ENCODE measurements around the gene TAGLN3. TPM values are rescaled to one million over a fixed set of nuclear protein-coding genes. Genes with fewer than 3 reads are reported as not detected.
"Not testable (repeated sequence)": the region's sequence is repeated elsewhere in the genome, so short reads cannot be mapped to it uniquely, and the experiment has no call there.

The TAGLN3 gene
- total RNA-seq, 8 experiments from 2014 or later = 0.67 to 422 (median 194) TPM; not detected in 2

DNA sequence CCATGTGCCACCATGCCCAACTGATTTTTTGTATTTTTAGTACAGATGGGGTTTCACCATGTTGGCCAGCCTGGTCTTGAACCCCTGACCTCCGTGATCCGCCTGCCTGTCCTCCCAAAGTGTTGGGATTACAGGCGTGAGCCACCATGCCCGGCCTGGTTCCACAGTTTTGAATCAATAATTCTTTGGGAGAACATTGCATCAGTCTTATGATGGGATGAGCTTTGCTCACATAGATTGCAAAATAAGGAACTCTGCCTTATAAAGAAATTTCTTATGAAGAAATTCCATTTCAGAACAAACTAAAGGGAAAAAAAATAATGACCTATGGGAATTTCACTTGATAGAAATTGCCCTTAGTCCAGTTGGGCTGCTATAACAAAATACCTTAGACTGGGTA, 20.0 kb downstream of the TAGLN3 start:
- Histone ChIP-seq H3K4me1 (replicated peaks in 1 of 2) (peaks cover 5 to 14% of the 10 kb centered on the region in 2 donors), H3K4me3 (no peak overlapping the region), H3K27ac (no peak overlapping the region)
- WGBS, 10 experiments = 93 to 100% (median 100%) methylated on average over 1 to 4 of the region's 4 CpGs; no CpG with 5 or more reads in 5 of the 10 experiments
- no peak for ATAC-seq (replicated peaks in 6 of 8)
- in situ Hi-C loops (cut with MboI; ENCODE audit: low pct_unique_long_range_greater_than_20kb in 2 of 9, low sequenced_read_pairs in 9 of 9, unreplicated experiment in 9 of 9) = no loop called here

- peak in 3 of 8 experiments; percentile 48 to 90 (median 50) for ATAC-seq (replicated peaks in 6 of 8)
- Histone ChIP-seq H3K4me3 (no peak overlapping the region), H3K4me1 (replicated peaks in 1 of 2) (peaks cover 5 to 14% of the 10 kb centered on the region in 2 donors), H3K27ac (no peak overlapping the region)
- in situ Hi-C loops (cut with MboI; ENCODE audit: low pct_unique_long_range_greater_than_20kb in 2 of 9, low sequenced_read_pairs in 9 of 9, unreplicated experiment in 9 of 9) = no loop called here
- 0 to 100% (median 67%) methylated on average over 1 of the region's 1 CpG; no CpG with 5 or more reads in 1 of the 10 experiments for WGBS, 10 experiments
Measured at GRCh38 chr3:112019716-112020115, 21.0 kb downstream of the TAGLN3 start.

GRCh38 chr3:112020674-112021085, 22.0 kb downstream of the TAGLN3 start:
- in situ Hi-C loops (cut with MboI; ENCODE audit: low pct_unique_long_range_greater_than_20kb in 2 of 9, low sequenced_read_pairs in 9 of 9, unreplicated experiment in 9 of 9) = no loop called here
- H3K27ac ChIP-seq = no peak overlapping the region
- WGBS, 10 experiments = 88 to 100% (median 100%) methylated on average over 1 of the region's 1 CpG; no CpG with 5 or more reads in 5 of the 10 experiments
- H3K4me3 ChIP-seq = no peak overlapping the region
- ATAC-seq (replicated peaks in 6 of 8) = peak in 1 of 8 experiments; percentile 61
- peaks cover 5 to 19% of the 10 kb centered on the region in 2 donors for H3K4me1 ChIP-seq (replicated peaks in 1 of 2)

DNA sequence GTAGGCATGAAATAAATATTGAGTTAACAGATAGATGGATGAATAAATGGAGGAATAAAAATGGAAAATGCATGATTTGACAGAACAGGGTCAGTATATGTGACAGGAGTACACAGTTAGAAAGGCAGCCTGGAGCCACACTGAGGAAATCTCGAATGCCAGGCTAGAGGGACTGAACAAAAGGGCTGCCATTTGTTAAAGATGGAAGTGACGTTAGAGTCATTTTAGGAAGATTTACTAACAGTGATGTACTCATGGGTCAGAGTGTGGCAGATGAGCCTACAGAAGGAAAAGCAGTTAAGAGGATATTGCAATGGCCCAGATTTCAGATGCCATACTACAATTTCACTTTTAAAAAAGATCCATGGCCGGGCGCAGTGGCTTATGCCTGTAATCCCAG, 28.4 kb downstream of the TAGLN3 start:
- in situ Hi-C loops (cut with MboI; ENCODE audit: low pct_unique_long_range_greater_than_20kb in 2 of 9, low sequenced_read_pairs in 9 of 9, unreplicated experiment in 9 of 9) = loop anchor here in 1 of 9 experiments (25.0 kb wide), 1 partner anchor 115 kb away; no protein-coding TSS in a partner anchor
- Histone ChIP-seq H3K4me1 (replicated peaks in 1 of 2) (peaks cover 11 to 32% of the 10 kb centered on the region in 2 donors), H3K27ac (peak overlapping the region in 1 of 2 donors; percentile 65), H3K4me3 (no peak overlapping the region)
- peak in 5 of 8 experiments; percentile 47 to 96 (median 81) for ATAC-seq (replicated peaks in 6 of 8)
- 50 to 100% (median 75%) methylated on average over 1 to 4 of the region's 4 CpGs; no CpG with 5 or more reads in 3 of the 10 experiments for WGBS, 10 experiments

- in situ Hi-C loops (cut with MboI; ENCODE audit: low pct_unique_long_range_greater_than_20kb in 2 of 9, low sequenced_read_pairs in 9 of 9, unreplicated experiment in 9 of 9) = loop anchor here in 1 of 9 experiments (25.0 kb wide), 1 partner anchor 116 kb away; no protein-coding TSS in a partner anchor
- Histone ChIP-seq H3K4me3 (no peak overlapping the region), H3K27ac (peak overlapping the region in 1 of 2 donors; percentile 65), H3K4me1 (replicated peaks in 1 of 2) (peaks cover 11 to 32% of the 10 kb centered on the region in 2 donors)
- peak in 5 of 8 experiments; percentile 45 to 74 (median 52) for ATAC-seq (replicated peaks in 6 of 8)
- 60 to 100% (median 92%) methylated on average over 1 to 3 of the region's 4 CpGs; no CpG with 5 or more reads in 3 of the 10 experiments for WGBS, 10 experiments
Measured at GRCh38 chr3:112027826-112028225, 29.1 kb downstream of the TAGLN3 start.

- 50 to 100% (median 91%) methylated on average over 1 to 5 of the region's 5 CpGs for WGBS, 10 experiments
- in situ Hi-C loops (cut with MboI; ENCODE audit: low pct_unique_long_range_greater_than_20kb in 2 of 9, low sequenced_read_pairs in 9 of 9, unreplicated experiment in 9 of 9) = loop anchor here in 1 of 9 experiments (25.0 kb wide), 1 partner anchor 119 kb away; no protein-coding TSS in a partner anchor
- Histone ChIP-seq H3K27ac (no peak overlapping the region), H3K4me3 (no peak overlapping the region), H3K4me1 (replicated peaks in 1 of 2) (peaks cover 11 to 31% of the 10 kb centered on the region in 2 donors)
- ATAC-seq (replicated peaks in 6 of 8) = no peak
Measured at GRCh38 chr3:112030901-112031300, 32.2 kb downstream of the TAGLN3 start.

GRCh38 chr3:112032098-112032731, 33.5 kb downstream of the TAGLN3 start:
- Histone ChIP-seq H3K27ac (no peak overlapping the region), H3K4me1 (replicated peaks in 1 of 2) (peaks cover 10 to 26% of the 10 kb centered on the region in 2 donors), H3K4me3 (no peak overlapping the region)
- 14 to 100% (median 71%) methylated on average over 1 to 5 of the region's 5 CpGs; no CpG with 5 or more reads in 2 of the 10 experiments for WGBS, 10 experiments
- peak in 3 of 8 experiments; percentile 84 to 93 (median 91) for ATAC-seq (replicated peaks in 6 of 8)
- in situ Hi-C loops (cut with MboI; ENCODE audit: low pct_unique_long_range_greater_than_20kb in 2 of 9, low sequenced_read_pairs in 9 of 9, unreplicated experiment in 9 of 9) = loop anchor here in 1 of 9 experiments (25.0 kb wide), 1 partner anchor 120 kb away; no protein-coding TSS in a partner anchor

- H3K4me3 ChIP-seq = no peak within 1 kb of the TSS
- in situ Hi-C loops (cut with MboI; ENCODE audit: low pct_unique_long_range_greater_than_20kb in 2 of 9, low sequenced_read_pairs in 9 of 9, unreplicated experiment in 9 of 9) = loop anchor here in 1 of 9 experiments (25.0 kb wide), 1 partner anchor 122 kb away; no protein-coding TSS in a partner anchor
- WGBS, 10 experiments = 57 to 100% (median 90%) methylated on average over 2 to 4 of the region's 4 CpGs; no CpG with 5 or more reads in 1 of the 10 experiments
- peaks cover 6 to 10% of the 10 kb centered on the region in 2 donors for H3K4me1 ChIP-seq (replicated peaks in 1 of 2)
- no peak within 1 kb of the TSS for H3K27ac ChIP-seq
- no peak for ATAC-seq (replicated peaks in 6 of 8)
Measured at GRCh38 chr3:112034436-112034835, 35.7 kb downstream of the TAGLN3 start, which contains the start of gene TMPRSS7. TSS of gene TMPRSS7 (plus strand) at chr3:112034736. CDS start at chr3:112034846, 110 bp downstream.

DNA sequence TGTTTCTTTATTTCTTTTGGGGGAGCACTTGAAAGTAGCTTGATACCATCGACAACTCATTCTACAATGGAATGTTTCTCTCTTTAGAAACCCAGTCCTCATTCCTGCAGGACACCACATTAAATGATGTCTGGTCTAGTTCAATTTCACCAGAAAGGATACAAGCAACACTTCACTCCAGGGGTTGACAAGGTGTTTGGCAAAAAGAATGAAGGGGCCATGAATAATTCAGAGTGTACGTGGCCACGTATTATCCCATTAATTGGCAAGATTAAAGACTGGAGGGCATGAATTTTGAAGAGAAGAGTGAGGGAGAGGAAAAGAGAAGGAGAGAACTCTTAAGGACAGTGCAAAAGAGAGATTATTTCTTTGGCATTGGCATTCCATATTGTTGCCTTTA, 36.5 kb downstream of the TAGLN3 start:
- WGBS, 10 experiments = 18 to 100% (median 70%) methylated on average over 1 to 3 of the region's 3 CpGs; no CpG with 5 or more reads in 1 of the 10 experiments
- in situ Hi-C loops (cut with MboI; ENCODE audit: low pct_unique_long_range_greater_than_20kb in 2 of 9, low sequenced_read_pairs in 9 of 9, unreplicated experiment in 9 of 9) = loop anchor here in 1 of 9 experiments (25.0 kb wide), 1 partner anchor 123 kb away; no protein-coding TSS in a partner anchor
- H3K27ac ChIP-seq = no peak overlapping the region
- peaks cover 7 to 10% of the 10 kb centered on the region in 2 donors for H3K4me1 ChIP-seq (replicated peaks in 1 of 2)
- no peak for ATAC-seq (replicated peaks in 6 of 8)
- H3K4me3 ChIP-seq = no peak overlapping the region

DNA sequence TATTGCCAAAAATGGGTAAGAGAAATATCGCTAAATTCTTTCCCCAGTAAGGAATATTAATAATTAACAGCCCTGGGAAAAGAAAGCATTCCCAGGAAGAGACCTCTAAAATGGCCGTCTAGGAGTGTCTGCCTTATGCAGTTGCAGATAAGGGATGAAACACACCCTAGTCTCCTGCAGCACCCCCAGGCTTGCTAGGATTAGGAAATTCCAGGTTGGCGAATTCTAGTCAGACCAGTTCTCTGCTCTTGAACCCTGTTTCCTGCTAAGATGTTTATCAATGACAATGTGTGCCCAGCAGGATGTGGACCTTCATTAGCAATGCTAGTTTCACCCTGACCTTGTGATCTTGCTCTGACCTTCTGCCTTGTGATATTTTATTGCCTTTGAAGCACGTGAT, 38.5 kb downstream of the TAGLN3 start:
- WGBS, 10 experiments = 11 to 100% (median 92%) methylated on average over 1 to 4 of the region's 4 CpGs; no CpG with 5 or more reads in 3 of the 10 experiments
- H3K4me3 ChIP-seq; ATAC-seq (replicated peaks in 6 of 8); H3K27ac ChIP-seq: not testable (repeated sequence)
- in situ Hi-C loops (cut with MboI; ENCODE audit: low pct_unique_long_range_greater_than_20kb in 2 of 9, low sequenced_read_pairs in 9 of 9, unreplicated experiment in 9 of 9) = loop anchor here in 1 of 9 experiments (25.0 kb wide), 1 partner anchor 125 kb away; no protein-coding TSS in a partner anchor
- peaks cover 10 to 19% of the 10 kb centered on the region in 2 donors for H3K4me1 ChIP-seq (replicated peaks in 1 of 2)

GRCh38 chr3:112038863-112039262, 40.1 kb downstream of the TAGLN3 start:
- Histone ChIP-seq H3K27ac (no peak overlapping the region), H3K4me1 (replicated peaks in 1 of 2) (peaks cover 20 to 31% of the 10 kb centered on the region in 2 donors), H3K4me3 (no peak overlapping the region)
- WGBS, 10 experiments = 0 to 100% (median 79%) methylated on average over 1 to 3 of the region's 3 CpGs; no CpG with 5 or more reads in 2 of the 10 experiments
- ATAC-seq (replicated peaks in 6 of 8) = peak in 3 of 8 experiments; percentile 31 to 46 (median 33)
- in situ Hi-C loops (cut with MboI; ENCODE audit: low pct_unique_long_range_greater_than_20kb in 2 of 9, low sequenced_read_pairs in 9 of 9, unreplicated experiment in 9 of 9) = loop anchor here in 1 of 9 experiments (25.0 kb wide), 1 partner anchor 127 kb away; no protein-coding TSS in a partner anchor

DNA sequence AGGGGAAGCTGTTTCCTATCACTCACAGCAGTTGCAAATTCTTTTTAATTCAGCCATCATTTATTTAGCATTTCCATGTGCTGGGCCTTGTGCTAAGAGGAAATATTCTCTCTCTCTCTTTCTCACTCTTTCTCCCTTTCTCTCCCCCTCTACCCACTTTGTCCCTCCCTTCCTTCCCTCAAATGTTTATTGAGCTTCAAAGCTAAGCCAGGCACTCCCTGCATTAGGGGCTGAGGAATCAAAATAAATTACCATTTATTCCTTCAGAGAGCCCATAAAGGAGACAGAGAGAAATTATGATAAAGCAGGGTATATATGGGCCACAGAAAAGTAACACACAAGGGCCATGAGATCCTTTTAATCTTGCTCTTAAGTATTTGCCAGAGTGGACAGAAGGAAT, 42.6 kb downstream of the TAGLN3 start:
- Histone ChIP-seq H3K27ac (no peak overlapping the region), H3K4me3 (no peak overlapping the region), H3K4me1 (replicated peaks in 1 of 2) (peaks cover 20 to 22% of the 10 kb centered on the region in 2 donors)
- peak in 3 of 8 experiments; percentile 60 to 83 (median 69) for ATAC-seq (replicated peaks in 6 of 8)
- in situ Hi-C loops (cut with MboI; ENCODE audit: low pct_unique_long_range_greater_than_20kb in 2 of 9, low sequenced_read_pairs in 9 of 9, unreplicated experiment in 9 of 9) = loop anchor here in 1 of 9 experiments (25.0 kb wide), 1 partner anchor 129 kb away; no protein-coding TSS in a partner anchor
